AG09319 (cell line): ENCODE measurements around the gene KIF5B.

ENCODE experiments used
- DNase-seq: peaks from one replicate; pipeline ENCODE4 v3.0.0-alpha.2; 2010; ENCODE audit warnings: low read depth; ENCODE audit errors: extremely low read depth
- CTCF ChIP-seq: IDR thresholded peaks from 2 replicates; pipeline ENCODE4 v1.5.1; 2011; ENCODE audit warnings: low read depth, mild to moderate bottlenecking, inconsistent platforms, low read length, moderate library complexity

The KIF5B gene

DNA sequence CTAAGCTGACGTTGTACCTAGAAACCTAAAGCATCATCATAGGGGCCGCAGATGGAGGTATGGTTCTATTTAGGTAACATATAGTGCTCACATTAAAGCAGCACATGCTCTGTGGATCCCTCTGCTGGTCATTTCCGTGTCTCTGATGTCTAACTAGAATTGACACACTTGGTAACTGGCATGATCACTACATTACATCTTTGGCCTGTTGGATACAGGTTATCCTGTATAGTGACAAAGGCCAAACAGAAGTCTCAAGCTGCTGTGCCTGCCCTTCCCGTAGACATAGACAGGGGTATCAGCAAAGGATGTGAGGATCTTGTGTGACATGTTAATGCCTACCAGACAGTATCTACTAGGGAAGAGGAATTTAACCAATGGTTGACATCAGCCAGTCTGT lies 51.2 kb downstream of the KIF5B start:
- peak; percentile 56 for TF ChIP-seq CTCF
- no peak for DNase-seq

GRCh38 chr10:32004161-32004591 lies 52.0 kb downstream of the KIF5B start:
- DNase-seq: no peak

DNA sequence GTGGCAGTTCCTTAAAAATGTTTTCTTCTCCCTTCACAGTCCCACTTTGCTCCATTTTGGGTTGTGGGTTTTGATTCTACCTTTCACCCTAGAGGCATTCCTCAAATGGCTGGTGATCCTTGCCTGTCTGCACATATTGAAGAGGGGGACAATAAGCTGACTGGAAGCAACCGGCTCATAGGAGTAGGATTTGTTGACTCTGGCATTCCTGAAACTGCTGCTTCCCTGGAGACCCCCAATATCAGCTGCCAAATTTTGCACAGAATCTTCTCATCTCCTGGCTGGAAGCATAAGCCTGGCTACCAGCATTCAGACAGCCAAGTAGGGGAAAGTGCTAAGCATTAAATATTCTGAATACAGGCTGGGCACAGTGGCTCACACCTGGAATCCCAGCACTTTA lies 53.7 kb downstream of the KIF5B start:
- DNase-seq: no peak
- no peak for TF ChIP-seq CTCF

More at GRCh38 chr10:32004161-32004591, 52.0 kb downstream of the KIF5B start:
- TF ChIP-seq CTCF: no peak

DNA sequence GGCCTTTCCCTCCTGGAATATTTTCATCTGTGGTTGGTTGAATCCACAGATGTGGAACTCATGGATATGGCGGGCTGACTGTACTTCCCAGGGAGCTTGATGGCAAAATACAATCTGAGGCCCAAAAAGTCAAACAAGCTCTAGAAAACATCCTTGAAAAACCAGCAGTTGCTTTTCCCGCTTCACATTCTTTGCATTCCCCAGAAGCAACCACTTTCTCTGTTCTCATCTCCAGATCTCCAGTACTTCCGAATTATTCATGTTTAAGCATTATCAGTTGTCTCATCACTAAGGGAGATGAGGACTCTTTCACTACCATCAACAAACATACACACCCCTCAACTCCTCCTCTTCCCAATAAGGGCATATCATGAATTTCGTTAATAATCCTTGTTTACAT lies 55.3 kb downstream of the KIF5B start:
- no peak for DNase-seq
- TF ChIP-seq CTCF: no peak

- TF ChIP-seq CTCF: no peak
- no peak for DNase-seq
Measured at GRCh38 chr10:31999836-32000235, 56.4 kb downstream of the KIF5B start.

DNA sequence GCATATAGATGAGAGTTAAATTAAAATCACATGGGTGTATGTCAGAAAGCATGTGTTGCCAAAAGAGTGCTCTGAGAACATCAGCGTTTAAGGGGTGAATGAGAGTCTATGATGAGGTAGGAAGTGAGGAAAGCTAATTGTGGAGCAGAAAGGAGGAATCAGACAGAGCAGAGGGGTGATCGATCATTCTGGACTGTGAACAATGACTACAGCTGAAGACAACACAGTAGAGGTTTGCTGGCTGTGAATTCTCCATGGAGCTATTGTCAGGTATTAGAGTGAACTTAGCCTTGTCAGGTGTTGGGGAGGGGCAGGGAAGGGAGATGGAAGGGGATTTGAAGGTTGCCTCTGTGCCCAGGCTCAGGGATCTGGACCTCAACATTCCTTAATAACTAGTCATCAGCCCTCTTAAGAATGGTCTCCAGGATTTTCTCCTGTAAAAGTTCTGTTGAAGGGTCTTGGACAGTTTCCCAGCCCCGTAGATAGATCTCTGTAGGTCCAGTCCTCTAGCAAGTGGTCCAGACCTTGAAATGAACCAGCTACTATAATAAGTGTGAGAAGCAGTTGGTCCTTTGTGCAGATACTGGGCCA lies 57.1 kb downstream of the KIF5B start:
- DNase-seq: no peak

DNA sequence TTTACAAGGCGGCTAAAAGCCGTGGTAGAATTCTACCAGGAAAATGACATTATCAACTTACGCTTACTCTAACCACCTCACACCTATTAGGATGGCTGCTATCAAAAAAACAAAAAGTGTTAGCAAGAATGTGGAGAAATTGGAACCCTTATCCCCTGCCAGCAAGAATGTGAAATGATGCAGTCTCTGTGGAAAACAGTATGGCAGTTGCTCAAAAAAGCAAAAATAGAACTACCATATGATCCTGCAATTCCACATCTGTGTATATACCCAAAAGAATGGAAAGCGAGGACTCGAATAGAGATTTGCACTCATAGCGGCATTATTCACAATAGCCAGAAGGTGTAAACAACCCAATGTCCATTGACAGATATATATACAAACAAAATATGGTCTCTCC lies 61.3 kb downstream of the KIF5B start:
- no peak for TF ChIP-seq CTCF
- DNase-seq: no peak

More for the DNA sequence above, 57.1 kb downstream of the KIF5B start:
- no peak for TF ChIP-seq CTCF
